Measurements from ENCODE around the gene MRPS24. TPM values are rescaled to one million over a fixed set of nuclear protein-coding genes. Genes with fewer than 3 reads are reported as not detected.

The MRPS24 gene
- total RNA-seq, 1 donor from 2014 or later, result 22.5 TPM

DNA sequence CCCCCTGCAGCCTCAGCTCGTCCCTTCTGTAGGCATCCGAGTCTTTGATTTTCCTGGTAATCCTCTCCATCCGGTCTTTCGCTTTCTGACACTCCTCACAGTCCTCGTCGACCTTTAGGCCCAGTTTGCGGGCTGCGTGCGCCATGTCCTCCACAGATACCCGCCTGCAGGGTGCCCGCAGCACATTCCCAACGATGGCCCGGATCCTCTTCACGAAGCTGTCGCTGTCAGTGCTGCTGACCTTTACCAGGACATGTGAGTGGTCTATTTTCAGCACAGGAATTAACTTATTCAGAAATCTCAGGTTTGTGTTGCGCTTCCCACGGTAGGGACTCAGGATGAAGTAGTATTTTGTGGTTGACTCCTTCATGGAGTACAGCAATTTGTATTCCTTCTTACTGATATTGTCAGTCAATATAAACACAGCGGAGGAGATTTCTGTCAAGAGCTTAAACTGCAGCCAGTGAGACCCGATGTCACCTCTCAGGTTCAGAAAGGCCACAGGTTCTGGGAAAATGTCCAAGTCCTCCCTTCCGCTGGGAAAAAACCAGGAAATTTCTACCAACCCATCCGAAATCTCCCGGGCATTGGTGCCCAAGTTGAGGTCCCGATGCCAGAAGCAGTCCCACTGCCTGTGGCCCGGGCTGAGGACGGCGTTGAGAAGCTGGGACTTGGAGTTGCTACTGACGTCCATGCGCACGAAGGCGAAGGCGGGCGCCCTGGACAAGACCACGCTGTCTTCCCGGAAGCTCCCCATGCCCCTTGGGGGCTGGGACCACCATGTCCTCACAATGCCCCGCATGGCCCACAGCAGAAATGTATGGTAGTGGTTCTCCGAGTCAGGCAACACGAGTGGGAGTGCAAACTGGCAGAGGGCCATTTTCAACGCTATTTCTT, 8.9 kb upstream of the MRPS24 start:
- no peak for DNase-seq

DNA sequence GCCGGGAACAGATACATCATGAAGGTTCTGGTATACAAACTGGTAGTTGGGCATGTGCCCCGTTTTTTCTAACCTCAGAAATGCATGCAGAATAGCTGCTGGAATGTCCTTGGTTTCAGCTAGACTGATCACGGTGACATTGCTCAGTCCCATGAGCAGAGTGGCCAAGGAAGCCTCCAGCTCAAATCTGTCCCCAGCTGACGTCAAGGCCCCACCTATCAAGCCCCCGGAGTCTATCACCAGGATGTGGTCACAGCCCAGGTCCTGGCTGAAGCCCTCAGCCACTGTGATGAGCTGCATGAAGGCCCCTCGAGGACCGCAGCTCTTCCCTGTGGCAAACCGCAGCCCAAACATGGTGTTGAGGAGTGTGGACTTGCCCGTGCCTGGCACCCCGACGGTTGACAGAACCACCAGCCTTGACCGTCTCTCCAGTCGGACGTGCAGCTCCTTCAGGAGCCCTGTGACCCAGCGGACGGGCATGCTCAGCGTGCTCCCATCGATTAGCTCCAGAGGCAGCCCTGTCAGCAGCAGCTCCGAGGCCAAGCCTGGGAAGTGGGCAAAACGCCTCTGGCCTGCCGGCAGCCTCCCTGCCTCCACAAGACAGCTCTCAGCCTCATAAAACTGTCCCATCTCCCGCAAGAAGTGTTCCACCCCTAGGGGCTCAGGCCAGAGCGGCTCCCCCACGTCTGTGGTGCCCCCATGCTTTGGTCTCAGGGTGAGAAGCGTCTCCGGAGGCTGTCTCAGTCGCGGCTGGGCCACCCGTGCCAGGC, 7.8 kb upstream of the MRPS24 start:
- DNase-seq, result no peak

DNA sequence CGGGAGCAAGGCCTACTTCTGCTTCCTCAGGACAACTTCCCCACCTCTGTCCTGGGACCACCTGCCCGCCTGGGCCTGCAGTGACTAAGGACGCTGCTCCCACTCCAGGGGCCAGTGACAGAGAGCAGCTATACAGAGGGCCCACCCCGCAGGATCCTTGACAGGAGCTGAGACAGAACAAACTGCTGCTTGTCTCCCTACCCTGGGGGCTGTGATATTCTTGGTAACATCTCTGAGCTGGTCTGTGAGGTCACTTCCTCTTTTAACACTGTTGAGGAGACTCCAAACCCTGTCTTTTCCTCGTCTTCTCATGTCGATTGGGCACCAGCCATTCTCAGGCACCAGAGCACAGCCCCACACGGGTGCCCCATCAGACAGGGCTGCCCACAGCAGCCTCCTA, 6.9 kb upstream of the MRPS24 start:
- no peak for DNase-seq

DNA sequence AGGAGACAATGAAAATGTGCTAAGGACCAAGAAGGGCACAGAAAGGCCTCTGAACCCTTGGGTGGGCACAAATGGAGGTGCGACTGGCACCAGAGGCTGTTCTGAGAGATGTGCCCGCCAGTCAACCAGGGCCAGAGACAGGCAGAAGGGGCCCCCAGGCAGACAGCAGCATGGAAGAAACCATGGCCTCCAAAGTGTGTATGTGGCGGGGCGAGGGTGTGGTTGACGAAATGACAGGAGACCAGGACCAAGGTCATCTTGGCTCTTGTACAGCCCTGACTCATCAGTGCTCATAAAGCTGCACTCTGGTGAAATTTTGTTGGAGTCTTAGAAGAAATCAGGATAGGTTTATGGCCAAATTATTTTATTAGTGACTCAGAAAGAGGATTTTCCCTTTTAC, 4.0 kb upstream of the MRPS24 start:
- DNase-seq, result no peak

DNA sequence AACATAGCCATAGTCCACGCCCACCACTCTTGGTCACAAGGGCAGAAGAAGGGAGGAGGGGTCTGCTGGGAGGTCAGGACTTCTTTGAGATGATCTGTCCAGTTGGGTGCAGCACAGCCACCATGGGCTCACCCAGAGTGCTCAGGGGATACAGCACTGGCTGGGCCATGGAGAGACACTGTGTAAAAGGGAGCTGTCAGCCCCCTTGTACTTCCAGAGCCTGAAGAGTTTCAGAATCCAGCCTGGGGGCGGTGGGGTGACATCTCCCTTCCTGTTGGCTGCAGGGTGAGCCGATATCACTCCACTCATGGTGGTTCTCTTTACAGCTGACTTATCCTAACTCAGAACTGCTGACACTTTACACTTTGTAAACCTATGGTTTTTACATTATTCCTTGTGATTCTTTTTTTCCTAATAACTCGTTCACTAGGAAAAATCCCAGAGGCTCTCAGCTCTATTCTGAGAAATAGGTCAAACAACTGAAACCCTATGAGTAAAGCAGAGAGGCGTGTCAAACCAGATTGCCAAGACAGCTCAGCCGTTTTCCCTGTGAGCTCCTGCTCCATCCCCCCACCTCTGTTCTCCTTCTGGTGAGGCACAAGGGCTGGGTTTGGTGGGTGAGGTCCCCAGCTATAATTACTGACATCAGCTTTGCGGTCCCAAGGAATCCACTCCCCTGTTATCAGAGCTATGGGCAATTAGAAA, 3.2 kb upstream of the MRPS24 start:
- peak; percentile 60 for DNase-seq

DNA sequence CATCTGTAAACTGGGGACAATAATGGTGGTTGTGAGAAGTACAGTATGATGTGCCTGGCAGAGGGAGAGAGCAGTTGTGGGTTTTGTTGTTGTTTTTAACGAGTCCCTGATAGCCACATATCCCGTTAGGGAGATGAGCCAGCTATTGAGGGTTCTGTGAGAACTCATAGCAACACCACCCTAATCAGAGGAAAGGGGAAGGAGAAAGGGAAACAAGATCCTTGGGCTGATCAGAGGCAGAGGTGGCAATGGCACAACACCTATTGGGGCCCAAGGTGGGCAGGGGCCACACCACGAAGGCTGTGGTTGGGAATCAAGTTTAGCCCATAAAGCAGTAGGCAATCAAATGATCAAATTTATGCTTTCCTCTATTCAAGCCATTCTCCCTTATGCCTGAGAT, 1.7 kb upstream of the MRPS24 start:
- no peak for DNase-seq

DNA sequence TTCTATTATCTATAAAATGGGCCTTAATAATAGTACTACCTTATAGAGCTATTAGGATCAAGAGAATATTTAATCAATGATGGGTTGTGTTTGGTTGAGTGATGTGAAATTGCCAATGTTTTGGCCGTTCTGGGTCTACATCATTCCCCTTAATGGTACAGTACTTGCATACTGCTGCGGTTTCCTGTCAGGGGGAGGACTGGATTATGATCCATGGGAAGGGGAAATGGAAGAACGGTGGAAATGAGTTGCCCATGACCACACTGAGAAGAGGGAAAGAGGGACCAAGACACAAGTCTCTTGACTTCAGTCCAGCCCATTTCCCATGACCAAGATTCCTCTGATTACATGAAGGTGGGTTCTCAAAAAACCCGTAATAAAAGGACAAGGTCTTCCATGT, 999 bp upstream of the MRPS24 start:
- DNase-seq, result no peak

DNA sequence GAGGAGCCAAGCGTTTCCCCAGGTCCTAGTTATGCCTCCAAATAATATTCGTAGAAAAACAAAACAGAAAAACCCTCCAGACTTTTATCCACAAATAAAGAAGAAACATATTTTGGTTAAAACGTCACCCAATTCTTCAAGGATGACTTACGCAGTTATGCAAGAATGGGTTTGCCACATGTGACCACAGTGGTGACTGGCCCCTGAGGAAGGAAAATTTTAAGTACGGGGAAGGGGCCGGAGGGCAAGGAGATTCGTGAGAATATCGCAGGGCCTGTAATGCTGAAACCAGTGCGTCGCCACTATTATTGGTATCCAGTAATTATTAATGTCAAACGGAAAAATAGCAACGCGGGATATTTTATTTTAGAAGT, 537 bp upstream of the MRPS24 start:
- DNase-seq, result peak; percentile 70

DNA sequence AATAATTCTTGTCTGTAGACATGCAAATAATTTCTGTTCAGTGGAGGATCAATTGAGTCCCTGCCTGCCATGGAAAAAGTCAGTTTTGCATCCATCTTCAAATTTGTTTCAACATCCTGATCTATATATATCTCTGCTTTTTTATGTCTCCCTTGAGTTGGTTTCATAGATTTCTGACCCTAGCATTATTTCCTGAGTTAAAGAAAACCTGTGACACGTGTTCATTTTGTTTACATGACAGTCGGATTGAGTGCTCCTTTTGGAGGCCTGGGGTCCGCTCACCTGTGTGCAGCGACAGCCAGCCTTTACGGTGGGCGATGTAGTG, 674 bp downstream of the MRPS24 start:
- no peak for DNase-seq

DNA sequence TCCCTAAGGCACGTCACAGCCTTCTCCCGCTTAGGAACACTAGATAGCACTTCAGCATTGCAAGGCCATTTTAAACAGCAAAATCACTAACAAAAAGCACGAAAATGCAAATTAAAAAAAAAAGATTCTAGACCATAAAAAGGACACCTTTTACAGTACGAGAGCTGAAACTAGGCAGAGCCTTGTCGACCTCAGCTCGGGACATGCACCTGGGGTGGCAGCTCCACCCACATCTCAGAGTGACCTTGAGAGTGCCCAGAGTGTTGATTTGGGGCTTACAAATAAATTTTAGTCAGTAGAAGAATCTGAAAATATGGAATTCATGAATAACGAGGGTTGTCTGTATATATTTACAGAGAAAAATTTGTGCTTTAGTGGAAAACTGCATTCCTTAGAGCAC, 1.1 kb downstream of the MRPS24 start:
- no peak for DNase-seq

DNA sequence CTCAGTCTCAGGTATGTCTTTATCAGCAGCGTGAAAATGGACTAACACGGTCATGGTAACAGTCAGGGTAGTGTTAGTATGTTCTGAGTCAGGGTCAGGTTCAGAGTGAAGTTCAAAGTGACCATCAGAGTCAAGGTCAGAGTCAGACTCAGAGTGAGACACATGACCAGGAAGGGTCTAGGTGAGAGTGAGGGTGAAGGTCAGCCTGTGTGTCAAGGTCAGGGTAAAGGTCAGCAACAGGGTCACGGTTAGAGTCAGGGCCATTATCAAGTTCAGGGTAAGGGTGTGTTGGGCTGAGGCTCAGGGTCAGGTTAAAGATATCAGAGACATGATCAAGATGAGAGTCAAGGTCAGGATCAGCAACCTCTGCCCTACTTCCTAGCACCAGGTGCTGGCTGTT, 4.0 kb downstream of the MRPS24 start:
- DNase-seq, result no peak

DNA sequence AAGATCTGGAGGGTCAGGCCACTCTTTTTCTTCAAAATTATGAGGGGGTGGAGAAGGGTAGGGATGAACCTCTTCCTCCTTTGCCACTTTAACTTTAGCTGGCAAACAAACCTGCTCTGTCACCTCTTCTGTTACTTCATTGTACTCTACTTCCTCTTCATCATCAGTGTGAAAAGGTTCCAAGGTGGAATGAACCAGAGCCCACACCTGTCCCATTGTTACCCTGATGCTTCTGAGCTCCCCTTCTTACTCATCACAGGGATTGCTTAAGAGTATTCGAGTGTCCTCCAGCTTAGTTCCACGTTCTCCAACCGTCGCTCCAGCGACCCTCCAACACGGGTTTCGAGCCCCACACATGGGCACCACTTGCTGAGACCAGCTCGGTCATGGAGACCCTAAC, 5.2 kb downstream of the MRPS24 start:
- no peak for DNase-seq

DNA sequence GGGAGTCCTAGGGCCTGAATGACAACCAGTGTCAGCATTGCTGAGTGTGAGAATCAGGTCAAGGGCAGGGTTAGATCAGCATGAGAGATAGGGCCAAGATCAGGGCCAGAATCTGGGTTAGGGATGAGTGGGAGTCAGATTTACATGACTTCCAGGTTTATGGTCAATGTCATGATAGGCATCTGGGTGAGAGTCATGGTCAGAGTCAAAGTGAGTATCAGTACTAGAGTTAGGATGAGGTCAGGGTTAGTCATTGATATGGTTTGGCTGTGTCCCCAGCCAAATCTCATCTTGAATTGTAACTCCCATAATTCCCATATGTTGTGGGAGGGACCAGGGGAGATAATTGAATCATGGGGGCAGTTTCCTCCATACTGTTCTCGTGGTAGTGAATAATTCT, 12.3 kb downstream of the MRPS24 start:
- DNase-seq, result no peak

DNA sequence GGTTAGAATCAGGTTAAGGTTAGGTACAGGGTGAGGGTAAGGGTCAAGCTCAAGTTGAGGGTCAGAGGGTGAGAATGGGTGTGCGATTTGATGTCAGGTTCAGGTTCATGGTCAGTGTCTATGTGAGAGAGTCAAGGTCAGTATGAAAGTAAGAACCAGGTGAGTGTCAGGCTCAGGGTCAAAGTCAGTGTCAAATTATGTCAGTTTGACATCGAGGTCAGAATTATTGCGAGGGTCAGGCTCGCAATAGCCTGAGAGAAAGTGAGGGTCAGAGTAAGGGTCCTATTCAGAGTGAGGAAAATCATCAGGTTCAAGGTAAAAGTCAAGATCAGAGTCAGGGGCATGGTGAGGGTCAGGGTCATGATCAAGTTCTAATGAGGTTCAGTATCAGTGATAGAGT, 13.0 kb downstream of the MRPS24 start:
- no peak for DNase-seq

DNA sequence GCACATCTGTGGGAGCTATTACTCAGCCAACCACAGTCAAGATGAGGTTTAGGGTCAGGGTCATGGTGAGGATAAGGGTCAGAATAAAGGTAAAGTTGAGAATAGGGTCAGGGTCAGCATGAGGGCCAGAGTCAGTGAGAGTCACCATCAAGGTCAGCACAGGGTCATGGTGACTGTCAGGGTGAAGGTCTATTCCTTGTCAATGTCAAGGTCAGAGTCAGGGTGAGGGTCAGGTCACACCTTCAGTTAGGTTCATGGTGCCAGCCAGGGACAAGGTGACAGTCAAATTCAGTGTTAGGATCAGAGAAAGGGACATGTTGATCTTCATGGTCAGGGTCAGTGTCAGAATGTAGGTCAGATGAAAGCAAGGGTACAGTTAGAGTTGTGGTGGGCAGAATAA, 14.1 kb downstream of the MRPS24 start:
- no peak for DNase-seq

DNA sequence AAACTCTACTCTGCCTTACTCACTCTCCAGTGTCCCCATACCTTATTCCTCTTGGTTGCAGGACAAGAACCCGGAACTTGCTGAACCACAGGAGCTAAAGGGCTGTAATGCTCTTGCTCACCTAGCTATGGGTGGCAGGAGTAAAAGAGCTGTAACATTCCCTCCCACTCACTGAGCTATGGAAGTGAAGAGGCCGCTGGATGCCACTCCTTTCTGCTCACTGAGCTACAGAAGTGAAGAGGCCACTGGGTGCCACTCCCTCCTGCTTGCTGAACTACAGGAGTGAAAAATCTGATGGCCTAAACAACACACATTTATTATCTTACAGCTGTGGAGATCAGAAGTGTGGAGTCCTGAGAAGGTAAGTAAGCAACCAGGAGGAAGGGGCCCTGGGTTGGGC, 17.5 kb downstream of the MRPS24 start:
- no peak for DNase-seq

DNA sequence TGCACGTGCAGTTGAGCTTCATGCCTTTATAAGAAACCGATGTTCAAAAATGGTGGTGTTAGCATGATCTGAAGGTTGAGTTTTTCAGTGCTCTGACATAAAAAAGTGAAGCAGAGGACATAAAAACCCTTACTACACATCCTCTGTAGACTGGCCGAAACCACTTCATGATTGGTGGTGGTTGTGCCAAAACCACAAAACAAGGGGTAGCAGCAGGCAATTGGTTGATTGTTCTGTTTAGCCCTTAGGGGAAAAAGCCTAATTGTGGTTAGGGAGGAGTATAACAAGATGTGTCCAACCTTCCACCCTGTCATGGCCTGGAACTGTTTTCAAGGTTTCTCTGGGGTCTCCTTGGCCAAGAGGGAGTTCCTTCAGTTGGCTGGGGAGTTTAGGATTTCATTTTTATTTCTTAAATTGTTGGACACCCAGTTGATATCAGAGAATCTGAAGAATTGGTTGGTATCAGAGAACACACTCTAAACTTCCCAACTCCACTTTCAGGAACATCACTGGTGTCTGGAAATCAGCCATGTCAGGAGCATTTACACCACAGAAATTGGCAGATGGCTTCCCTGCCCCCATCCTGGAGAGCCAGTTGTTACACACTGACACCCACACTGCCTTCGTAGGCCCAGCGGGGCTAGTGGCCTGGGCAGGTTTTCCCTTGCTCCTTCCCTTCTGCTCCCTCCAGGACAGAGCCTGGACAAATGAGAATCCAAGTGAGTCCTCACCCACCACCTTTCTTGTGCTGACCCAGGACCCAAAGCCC, 18.8 kb downstream of the MRPS24 start:
- no peak for DNase-seq

DNA sequence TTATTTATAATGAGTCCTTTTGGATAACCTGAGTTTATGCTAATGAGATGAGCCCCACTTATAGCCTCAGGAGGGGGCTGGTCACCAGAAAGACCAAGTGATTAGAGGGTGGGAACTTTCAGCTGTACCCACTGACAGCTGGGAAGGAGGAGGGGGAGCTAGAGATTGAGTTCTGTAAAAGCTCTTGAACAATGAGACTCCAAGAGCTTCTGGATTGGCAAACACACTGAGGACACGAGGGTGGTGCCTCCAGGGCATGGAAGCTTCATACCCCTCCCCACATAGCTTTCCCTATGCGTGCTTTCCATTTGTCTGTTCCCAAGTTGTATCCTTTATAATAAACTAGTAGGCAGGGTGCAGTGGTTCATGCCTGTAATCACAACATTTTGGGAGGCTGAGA, 20.3 kb downstream of the MRPS24 start:
- DNase-seq, result no peak

DNA sequence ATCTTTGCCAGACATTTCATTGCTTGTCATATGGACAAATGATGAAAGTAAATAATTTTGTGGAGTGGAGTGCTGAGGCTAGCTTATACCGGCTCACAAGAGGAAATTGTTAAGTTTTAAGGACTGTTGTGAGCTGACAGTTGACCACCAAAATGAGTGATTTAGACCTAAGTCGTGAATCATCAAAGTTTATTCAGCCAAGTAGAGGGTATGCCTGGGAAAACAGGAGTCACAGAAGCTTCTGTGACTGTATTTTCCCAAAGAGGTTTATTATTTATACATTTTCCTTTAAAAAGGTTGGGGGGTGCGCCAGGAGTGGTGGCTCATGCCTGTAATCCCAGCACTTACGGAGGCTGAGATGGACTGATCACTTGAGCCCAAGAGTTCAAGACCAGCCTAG, 21.8 kb downstream of the MRPS24 start:
- no peak for DNase-seq

DNA sequence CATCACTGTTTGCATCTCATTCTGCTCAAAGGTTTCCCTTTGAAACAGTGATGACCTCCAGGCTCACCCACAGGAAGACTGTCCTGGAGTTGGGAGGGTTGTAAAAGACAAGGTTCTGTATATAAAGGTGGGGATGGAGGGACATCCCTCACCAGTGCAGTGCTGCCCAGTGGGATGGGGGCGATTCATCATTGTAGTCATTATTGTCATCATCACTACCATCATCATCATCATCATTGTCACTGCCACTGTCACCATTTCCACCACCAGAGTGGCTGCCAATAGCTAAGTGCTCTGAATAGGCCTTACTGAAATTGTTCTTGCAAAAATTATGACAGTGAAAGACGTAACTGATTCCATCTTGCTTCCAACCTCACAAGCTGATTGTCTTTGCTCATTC, 24.7 kb downstream of the MRPS24 start:
- no peak for DNase-seq

DNA sequence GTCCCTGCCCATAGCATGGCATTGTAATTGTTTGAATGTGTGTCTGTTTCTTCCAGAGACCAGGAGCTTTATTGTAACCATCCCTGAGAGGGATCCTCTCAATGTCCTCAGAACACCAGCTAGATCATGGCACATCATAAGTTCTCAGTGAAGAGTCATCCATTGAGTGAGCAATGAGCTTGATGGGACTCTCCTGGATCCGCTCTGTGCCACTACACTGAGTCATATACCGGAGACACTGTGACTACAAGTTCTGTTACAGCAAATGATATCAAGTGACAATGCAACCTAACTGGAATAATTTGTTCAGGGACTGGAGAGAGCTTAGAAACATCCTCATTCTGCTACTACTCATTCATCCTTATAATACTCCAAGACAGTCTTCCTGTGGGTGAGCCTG, 25.1 kb downstream of the MRPS24 start:
- DNase-seq, result no peak

DNA sequence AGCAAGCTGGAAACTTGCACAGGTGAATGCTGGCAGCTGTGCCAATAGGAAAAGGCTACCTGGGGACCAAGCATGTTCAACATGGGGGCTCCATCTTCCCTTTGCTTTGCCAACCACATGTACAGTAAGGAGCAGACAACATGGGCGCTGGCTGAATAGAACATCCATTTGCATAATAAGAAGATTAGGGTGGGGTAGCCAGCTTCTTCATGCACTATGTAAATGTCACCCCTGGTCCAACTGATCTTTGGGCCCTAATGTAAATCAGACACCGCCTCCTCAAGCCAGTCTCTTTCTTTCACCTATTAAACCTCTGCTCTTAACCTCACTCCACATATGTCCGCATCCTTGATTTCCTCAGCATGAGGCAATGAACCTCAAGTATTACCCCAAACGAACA, 26.0 kb downstream of the MRPS24 start:
- DNase-seq, result no peak

DNA sequence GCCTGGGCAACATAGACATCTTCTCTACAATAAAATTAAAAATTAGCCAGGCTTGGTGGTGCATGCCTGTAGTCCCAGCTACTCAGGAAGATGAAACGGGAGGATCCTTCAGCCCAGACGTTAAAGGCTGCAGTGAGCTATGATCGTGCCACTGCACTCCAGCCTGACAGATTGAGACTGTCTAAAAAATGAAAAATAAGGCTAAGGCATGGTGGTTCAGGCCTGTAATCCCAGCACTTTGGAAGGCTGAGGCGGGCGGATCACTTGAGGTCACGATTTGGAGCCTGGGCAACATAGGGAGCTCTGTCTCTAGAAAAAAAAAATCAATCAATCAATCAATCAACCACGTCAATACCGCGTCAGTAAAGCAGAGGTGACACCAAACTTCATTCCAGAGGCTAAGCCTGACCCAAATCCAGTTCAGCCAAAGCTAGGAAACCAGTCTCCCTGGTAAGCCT, 31.1 kb downstream of the MRPS24 start:
- no peak for DNase-seq
